T-cell (primary cell): ENCODE results near the gene JMJD8. TPM values are rescaled to one million over a fixed set of nuclear protein-coding genes. Genes with fewer than 3 reads are reported as not detected.

Experiments
- ATAC-seq, 4 experiments: fragments of 200-7000 bp in 3 of 4; fragments of 150-1000 bp in 1 of 4; cut with Tn5 transposase; replicated peaks in 1 of 4; 1 replicate in 3 of 4; 2 replicates in 1 of 4; pipeline ENCODE4 v1.10.0; 2021; ENCODE audit warnings: moderate library complexity in 3 of 4, mild to moderate bottlenecking in 2 of 4, moderate number of reproducible peaks in 1 of 4
- CTCF ChIA-PET, 2 donors: fragments of 300-600 bp; sonication (Branson Sonifier 250); formaldehyde crosslinking; loops; one replicate each; lab custom pipeline; 2022; ENCODE audit warnings: antibody characterized with exemption in 2 of 2; lab: Charles Lee
- POLR2A ChIA-PET, 2 donors: fragments of 300-600 bp; sonication (Branson Sonifier 250); formaldehyde crosslinking; loops; one replicate each; lab custom pipeline; 2022; ENCODE audit warnings: antibody characterized with exemption in 2 of 2; lab: Charles Lee
- DNase-seq, 35 experiments: peaks; one replicate each; pipeline versions ENCODE4 v3.0.0 to v3.0.0-alpha.2; 2013 to 2023
- H3K27ac ChIP-seq: one replicate; pipeline ENCODE4 v1.5.1; 2013; ENCODE audit warnings: low read length
- H3K27me3 ChIP-seq, 2 experiments: replicated peaks in 1 of 2; 1 replicate in 1 of 2; 2 replicates in 1 of 2; pipeline versions ENCODE4 v1.6.1 to v1.7.0; 2013; ENCODE audit warnings: low read length in 1 of 2, mixed read lengths in 1 of 2; ENCODE audit not compliant: control insufficient read depth in 2 of 2, insufficient read depth in 2 of 2; ENCODE audit errors: extremely low read depth in 1 of 2
- H3K36me3 ChIP-seq, 2 donors: 1 replicate in 1 of 2; 2 replicates in 1 of 2; pipeline versions ENCODE4 v1.6.1 to v1.7.0; 2013; ENCODE audit warnings: low read length in 1 of 2; ENCODE audit not compliant: control insufficient read depth in 2 of 2, insufficient read depth in 1 of 2; ENCODE audit errors: extremely low read depth in 1 of 2
- H3K4me1 ChIP-seq, 2 experiments: 1 replicate in 1 of 2; 2 replicates in 1 of 2; pipeline versions ENCODE4 v1.6.1 to v1.7.0; 2013; ENCODE audit warnings: low read length in 2 of 2, mixed read lengths in 1 of 2; ENCODE audit not compliant: insufficient read depth in 2 of 2, control insufficient read depth in 1 of 2; ENCODE audit errors: extremely low read depth in 1 of 2
- H3K4me3 ChIP-seq, 2 donors: 1 replicate in 1 of 2; 2 replicates in 1 of 2; pipeline versions ENCODE4 v1.5.1 to v1.7.0; 2013; ENCODE audit warnings: mild to moderate bottlenecking in 2 of 2, low read length in 1 of 2, moderate library complexity in 1 of 2; ENCODE audit not compliant: control insufficient read depth in 1 of 2; ENCODE audit errors: extremely low read depth in 1 of 2
- H3K9me3 ChIP-seq: 2 replicates; pipeline ENCODE4 v1.7.0; 2013
- H3K27ac Mint-ChIP-seq, 2 donors: one replicate each; pipeline ENCODE4 v1.8.0; 2020 to 2021; ENCODE audit warnings: mild to moderate bottlenecking in 2 of 2, mixed read lengths in 2 of 2
- H3K27me3 Mint-ChIP-seq, 2 donors: one replicate each; pipeline ENCODE4 v1.8.0; 2021 to 2022; ENCODE audit warnings: mixed read lengths in 2 of 2
- H3K36me3 Mint-ChIP-seq: one replicate; pipeline ENCODE4 v1.8.0; 2021; ENCODE audit warnings: mixed read lengths
- H3K4me1 Mint-ChIP-seq, 3 donors: one replicate each; pipeline ENCODE4 v1.8.0; 2020 to 2022; ENCODE audit warnings: mixed read lengths in 3 of 3, mild to moderate bottlenecking in 1 of 3
- H3K4me3 Mint-ChIP-seq, 3 donors: one replicate each; pipeline ENCODE4 v1.8.0; 2020 to 2022; ENCODE audit warnings: mild to moderate bottlenecking in 3 of 3, mixed read lengths in 3 of 3, moderate library complexity in 3 of 3
- H3K9me3 Mint-ChIP-seq, 3 donors: one replicate each; pipeline ENCODE4 v1.8.0; 2020 to 2022; ENCODE audit warnings: mixed read lengths in 3 of 3
- WGBS: methylation state at CpG from one replicate; pipeline ENCODE4 v1.1.5; 2013; ENCODE audit warnings: missing lambda C conversion rate; ENCODE audit not compliant: insufficient coverage; 5-methylcytosine and 5-hydroxymethylcytosine counted together
- total RNA-seq, 35 experiments: library from RNA in 6 of 35; stranded (reverse) in 6 of 35; fragments of 120-200 nt in 1 of 35; gene quantifications; one replicate each; pipeline versions ENCODE4 v1.2.1 to v1.2.4 and lab custom pipeline; 2013 to 2026

Gene JMJD8
- total RNA-seq, 5 donors from 2014 or later (not counting 1 experiment from before 2014, with no cell fraction given) = 27.3 to 54.4 (median 49.1) TPM

GRCh38 chr16:647173-647902 lies 36.8 kb downstream of the JMJD8 start:
- Mint-ChIP-seq H3K36me3 (no peaks in the 10 kb centered on the region), H3K9me3 (no peaks in the 10 kb centered on the region), H3K27ac (no peak overlapping the region), H3K4me1 (peaks cover 9 to 33% (median 24%) of the 10 kb centered on the region in 3 donors), H3K27me3 (no peaks in the 10 kb centered on the region), H3K4me3 (peak overlapping the region in 1 of 3 donors; percentile 28)
- H3K36me3 ChIP-seq = peaks cover 0 to 7% of the 10 kb centered on the region in 2 donors
- ChIA-PET CTCF (no interaction called here), POLR2A (no interaction called here)
- no peaks in the 10 kb centered on the region for H3K9me3 ChIP-seq
- no peak for ATAC-seq
- WGBS = 93% methylated on average over 20 of the region's 25 CpGs
- no peak overlapping the region for H3K27ac ChIP-seq
- no peak overlapping the region for H3K4me3 ChIP-seq
- H3K4me1 ChIP-seq = peaks cover 5 to 36% of the 10 kb centered on the region in 2 experiments
- DNase-seq = no peak
- no peaks in the 10 kb centered on the region for H3K27me3 ChIP-seq

- no peak overlapping the region for H3K27ac ChIP-seq
- POLR2A ChIA-PET = no interaction called here
Measured at GRCh38 chr16:646679-647172, 37.4 kb downstream of the JMJD8 start.

DNA sequence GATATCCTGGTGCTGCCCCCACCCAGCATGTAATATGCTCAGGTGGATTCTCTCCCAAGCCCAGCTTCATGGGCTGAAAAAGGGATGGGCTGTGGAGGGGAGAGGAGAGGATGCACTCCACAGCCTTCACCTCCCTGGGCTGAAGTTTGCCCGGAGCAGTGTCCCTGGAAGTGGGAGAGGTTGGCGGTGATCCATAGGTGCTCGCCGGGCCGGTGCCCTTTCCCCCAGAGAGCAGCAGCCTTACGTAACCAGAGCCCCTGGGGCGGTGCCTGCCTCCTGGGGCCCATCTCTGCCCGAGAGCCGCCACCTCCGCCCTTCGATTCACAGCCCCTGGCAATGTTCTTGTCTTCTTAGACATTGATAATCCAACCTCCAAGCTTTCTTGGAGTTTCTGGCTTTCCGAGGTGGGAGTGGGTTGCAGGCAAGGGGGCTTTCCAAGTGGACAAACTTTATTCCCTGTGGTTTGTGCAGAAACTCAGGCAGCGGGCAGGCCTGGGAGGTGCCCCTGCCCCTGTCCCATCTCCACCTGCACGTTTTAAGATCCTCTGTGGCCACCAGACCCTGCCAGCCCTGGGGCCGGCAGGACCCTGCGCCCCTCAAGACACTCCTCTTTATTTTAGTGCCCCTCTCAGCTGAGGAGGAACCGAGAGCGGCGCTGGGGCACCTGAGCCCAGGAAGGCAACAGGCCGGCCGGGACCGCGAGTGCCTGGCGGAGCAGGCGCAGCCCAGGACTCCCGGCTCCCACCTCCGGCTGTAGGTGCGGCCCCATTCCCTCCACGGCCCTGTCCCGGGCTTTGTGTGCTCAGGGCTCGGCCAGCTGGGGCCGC lies 38.1 kb downstream of the JMJD8 start:
- 95% methylated on average over 23 of the region's 32 CpGs for WGBS
- no peak for DNase-seq
- Mint-ChIP-seq H3K4me1 (peaks cover 9 to 33% (median 24%) of the 10 kb centered on the region in 3 donors), H3K36me3 (no peaks in the 10 kb centered on the region), H3K27ac (no peak overlapping the region), H3K27me3 (no peaks in the 10 kb centered on the region), H3K9me3 (no peaks in the 10 kb centered on the region), H3K4me3 (no peak overlapping the region)
- Histone ChIP-seq H3K9me3 (no peaks in the 10 kb centered on the region), H3K4me1 (peaks cover 5 to 42% of the 10 kb centered on the region in 2 experiments), H3K27me3 (no peaks in the 10 kb centered on the region), H3K27ac (no peak overlapping the region), H3K36me3 (peaks cover 0 to under 1% of the 10 kb centered on the region in 2 donors), H3K4me3 (no peak overlapping the region)
- ChIA-PET CTCF (no interaction called here), POLR2A (interaction anchor here in 1 of 2 donors (0.6 kb wide), 1 partner anchor 25 kb away, joined by 4 read pairs; no protein-coding TSS in a partner anchor)
- ATAC-seq = no peak

More at GRCh38 chr16:646679-647172, 37.4 kb downstream of the JMJD8 start:
- CTCF ChIA-PET = no interaction called here
- Histone ChIP-seq H3K9me3 (no peaks in the 10 kb centered on the region), H3K4me3 (no peak overlapping the region), H3K36me3 (peaks cover 0 to 7% of the 10 kb centered on the region in 2 donors), H3K4me1 (peaks cover 5 to 37% of the 10 kb centered on the region in 2 experiments), H3K27me3 (no peaks in the 10 kb centered on the region)
- Mint-ChIP-seq H3K9me3 (no peaks in the 10 kb centered on the region), H3K27ac (no peak overlapping the region), H3K4me1 (peaks cover 9 to 33% (median 24%) of the 10 kb centered on the region in 3 donors), H3K4me3 (peak overlapping the region in 1 of 3 donors; percentile 28), H3K27me3 (no peaks in the 10 kb centered on the region), H3K36me3 (no peaks in the 10 kb centered on the region)
- no peak for DNase-seq
- 91% methylated on average over 15 of the region's 22 CpGs for WGBS
- ATAC-seq = no peak

- no peak for DNase-seq
- Histone ChIP-seq H3K27ac (no peak overlapping the region), H3K27me3 (no peaks in the 10 kb centered on the region), H3K4me1 (peaks cover 5 to 41% of the 10 kb centered on the region in 2 experiments), H3K4me3 (no peak overlapping the region), H3K9me3 (no peaks in the 10 kb centered on the region), H3K36me3 (no peaks in the 10 kb centered on the region)
- Mint-ChIP-seq H3K27me3 (no peaks in the 10 kb centered on the region), H3K9me3 (no peaks in the 10 kb centered on the region), H3K27ac (no peak overlapping the region), H3K4me3 (peak overlapping the region in 2 of 3 donors; percentile 58 to 69), H3K4me1 (peaks cover 9 to 27% (median 20%) of the 10 kb centered on the region in 3 donors), H3K36me3 (no peaks in the 10 kb centered on the region)
- POLR2A ChIA-PET = no interaction called here
- 100% methylated on average over 3 of the region's 12 CpGs for WGBS
- CTCF ChIA-PET = no interaction called here
- ATAC-seq = no peak
Measured at GRCh38 chr16:644556-644955, 39.6 kb downstream of the JMJD8 start.

- Histone ChIP-seq H3K27me3 (no peaks in the 10 kb centered on the region), H3K4me3 (peak overlapping the region in 1 of 2 donors; percentile 48), H3K9me3 (no peaks in the 10 kb centered on the region), H3K36me3 (no peaks in the 10 kb centered on the region), H3K27ac (peak overlapping the region; percentile 41), H3K4me1 (peaks cover 0 to 32% of the 10 kb centered on the region in 2 experiments)
- ChIA-PET CTCF (no interaction called here), POLR2A (no interaction called here)
- H3K27ac Mint-ChIP-seq = peak overlapping the region in 1 of 2 donors; percentile 16
- H3K36me3 Mint-ChIP-seq = no peaks in the 10 kb centered on the region
- 98% methylated on average over 9 of the region's 13 CpGs for WGBS
- H3K4me3 Mint-ChIP-seq = peak overlapping the region; percentile 54 to 72 (median 69)
- no peak for DNase-seq
- H3K27me3 Mint-ChIP-seq = no peaks in the 10 kb centered on the region
- ATAC-seq = no peak
- H3K4me1 Mint-ChIP-seq = peaks cover 9 to 22% (median 13%) of the 10 kb centered on the region in 3 donors
- H3K9me3 Mint-ChIP-seq = no peaks in the 10 kb centered on the region
Measured at GRCh38 chr16:643050-643368, 41.1 kb downstream of the JMJD8 start.
